HG02885 (cell line): Measurements from ENCODE around the gene TMTC1.
"Not testable (repeated sequence)": the region's sequence is repeated elsewhere in the genome, so short reads cannot be mapped to it uniquely, and the experiment has no call there.

Experiments used
- ATAC-seq: cut with Tn5 transposase; IDR thresholded peaks from one replicate; pipeline ENCODE4 v1.9.1; 2021; ENCODE audit warnings: mild to moderate bottlenecking; ENCODE audit not compliant: unreplicated experiment, poor library complexity

TMTC1 gene

DNA sequence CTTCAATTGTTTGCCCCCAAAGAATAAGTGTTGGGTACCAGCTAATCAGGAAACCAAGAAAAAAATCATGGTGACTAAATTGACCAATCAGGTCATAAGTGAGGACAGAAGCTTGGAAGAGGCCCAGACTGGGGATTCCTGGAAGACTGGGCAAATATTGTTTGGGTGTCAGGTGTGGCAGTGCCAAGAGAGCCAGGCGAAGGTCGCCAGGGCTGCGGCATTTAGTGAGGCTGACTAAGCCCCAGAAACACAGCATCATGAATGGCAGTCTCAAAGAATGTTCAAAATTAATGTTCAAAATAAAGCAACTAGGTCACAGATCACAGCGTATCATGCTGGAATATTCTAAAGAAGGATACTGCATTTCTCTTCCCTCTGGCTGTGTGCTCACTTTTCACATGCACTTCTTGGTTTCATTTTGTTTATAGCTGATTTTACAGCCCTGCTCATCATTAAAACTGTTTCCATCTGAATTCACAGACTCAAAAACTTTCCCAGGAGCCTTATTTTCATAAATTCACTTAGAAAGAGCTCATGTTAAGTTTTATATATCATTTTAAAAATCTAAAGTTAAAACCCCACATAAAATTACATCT lies 201.0 kb downstream of the TMTC1 start:
- no peak for ATAC-seq

DNA sequence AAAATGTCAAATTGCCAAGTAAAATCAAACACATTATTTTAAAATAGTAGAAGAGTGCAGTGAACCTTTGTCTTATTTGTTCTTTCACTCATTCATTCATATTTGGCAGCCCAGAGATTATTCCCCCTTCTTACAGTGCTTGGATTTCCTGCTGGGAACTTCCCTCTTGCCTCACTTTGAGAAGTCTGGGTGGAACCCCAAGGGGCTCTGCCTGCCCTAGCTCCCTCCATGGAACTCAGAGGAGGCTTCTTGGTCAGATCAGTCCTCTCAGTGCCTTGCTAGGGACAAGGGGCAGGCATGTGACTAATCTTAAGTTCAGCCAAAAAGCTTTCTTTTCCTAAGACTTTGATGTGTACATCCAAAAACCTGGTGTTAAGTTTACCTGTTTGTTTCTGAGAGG lies 201.6 kb downstream of the TMTC1 start:
- no peak for ATAC-seq

- ATAC-seq: no peak
Measured at GRCh38 chr12:29581631-29582030, 202.1 kb downstream of the TMTC1 start.

- no peak for ATAC-seq
Measured at GRCh38 chr12:29580971-29581370, 202.8 kb downstream of the TMTC1 start.

DNA sequence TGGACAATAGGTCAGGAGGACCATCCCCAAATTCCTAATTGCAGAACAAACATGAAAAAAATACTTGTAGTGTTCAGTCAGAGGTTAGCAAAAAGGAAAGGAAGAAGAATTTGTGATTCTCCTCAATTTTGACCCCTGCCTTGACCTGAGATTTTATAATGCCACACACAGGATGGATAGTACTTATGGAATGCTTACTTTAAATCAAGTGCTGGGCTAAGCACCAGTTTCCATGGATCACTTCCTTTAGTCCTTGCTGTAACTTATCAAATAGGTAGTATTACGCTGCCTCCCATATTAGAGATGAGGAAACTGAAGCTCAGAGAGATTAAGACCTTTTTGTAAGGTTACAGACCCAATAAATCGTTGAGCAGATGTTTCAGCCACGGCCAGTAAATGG lies 205.0 kb downstream of the TMTC1 start:
- ATAC-seq: no peak

GRCh38 chr12:29578070-29578469 lies 205.7 kb downstream of the TMTC1 start:
- no peak for ATAC-seq

DNA sequence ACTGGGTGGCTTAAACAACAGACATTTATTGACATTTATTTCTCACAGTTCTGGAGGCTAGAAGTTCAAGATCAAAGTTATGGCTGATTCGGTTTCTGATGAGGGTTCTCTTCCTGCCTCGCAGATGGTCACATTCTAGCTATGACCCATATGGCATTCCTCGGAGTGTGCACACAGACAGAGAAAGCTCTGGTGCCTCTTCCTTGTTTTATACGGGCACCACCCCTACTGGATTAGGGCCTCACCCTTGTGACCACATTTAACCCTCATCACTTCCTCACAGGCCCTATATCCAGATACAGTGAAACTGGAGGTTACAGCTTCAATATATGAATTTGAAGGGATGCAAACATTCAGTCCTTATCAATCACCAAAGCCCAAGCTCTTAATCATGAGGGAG lies 209.2 kb downstream of the TMTC1 start:
- ATAC-seq: no peak

- ATAC-seq: no peak
Measured at GRCh38 chr12:29572938-29573337, 210.8 kb downstream of the TMTC1 start.

DNA sequence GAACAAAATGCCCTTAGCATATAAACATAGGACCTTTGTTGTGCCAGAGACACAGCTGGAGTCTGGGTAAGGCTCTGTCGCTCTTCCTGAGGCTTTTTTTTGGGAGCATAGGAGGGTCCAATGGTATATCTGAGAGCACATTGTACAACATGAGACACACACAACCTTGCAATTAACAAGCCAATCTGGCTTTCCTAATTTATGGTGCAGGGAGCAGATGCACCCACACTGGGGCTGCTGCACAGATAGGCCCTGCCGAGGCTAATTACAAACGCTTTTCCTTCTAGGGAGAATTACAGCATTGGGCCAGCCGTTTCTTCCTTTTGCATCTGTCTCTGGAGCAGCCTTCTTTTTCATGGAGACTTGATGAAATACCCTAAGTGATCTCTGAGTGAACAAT lies 211.3 kb downstream of the TMTC1 start:
- no peak for ATAC-seq

DNA sequence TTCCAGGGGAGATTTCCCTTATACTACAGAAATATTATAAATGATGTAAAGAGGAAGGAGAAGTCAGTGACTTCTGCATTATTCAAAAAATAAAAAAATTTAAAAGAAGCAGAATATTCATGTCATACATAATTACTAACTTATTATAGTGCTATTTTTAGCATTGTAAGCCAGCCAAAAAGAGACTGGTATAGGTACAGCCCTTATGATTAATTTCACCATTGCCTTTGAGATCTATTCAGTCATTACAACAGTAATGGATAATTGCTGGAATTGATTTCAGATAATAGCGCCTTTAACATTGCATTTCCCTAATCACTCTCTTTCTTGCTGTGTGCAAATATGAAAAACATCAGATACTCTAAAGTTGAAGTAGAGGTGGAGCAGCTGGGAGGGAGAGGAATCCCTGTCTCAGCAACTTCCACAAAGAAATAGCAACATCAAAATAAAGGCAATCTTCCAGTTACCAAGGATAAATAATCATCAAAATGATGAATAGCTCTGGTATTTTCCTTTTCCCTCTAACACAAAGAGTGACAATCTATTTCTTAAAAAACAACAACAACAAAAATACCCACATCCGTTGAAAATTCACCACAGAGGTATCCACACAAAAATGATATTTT lies 214.5 kb downstream of the TMTC1 start:
- ATAC-seq: no peak

DNA sequence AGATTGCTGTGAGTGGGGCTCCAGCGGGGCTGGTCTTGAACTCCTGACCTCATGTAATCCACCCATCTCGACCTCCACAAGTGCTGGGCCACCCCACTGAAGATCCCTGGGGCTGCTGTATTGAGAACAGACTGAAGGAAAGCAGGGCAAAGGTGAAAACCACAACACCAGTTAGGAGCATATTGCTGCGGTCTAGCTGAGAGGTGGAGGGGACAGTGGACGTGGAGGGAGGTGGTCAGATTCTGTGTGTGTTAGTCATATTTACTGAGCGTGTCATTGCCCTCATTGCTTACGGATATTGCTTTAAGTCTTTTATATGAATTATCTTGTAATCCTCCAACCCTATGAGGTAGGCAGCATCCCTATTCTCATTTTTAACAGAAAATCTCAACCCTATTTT lies 217.3 kb downstream of the TMTC1 start:
- no peak for ATAC-seq

GRCh38 chr12:29565727-29566126 lies 218.0 kb downstream of the TMTC1 start:
- no peak for ATAC-seq

- no peak for ATAC-seq
Measured at GRCh38 chr12:29564925-29565324, 218.8 kb downstream of the TMTC1 start.

GRCh38 chr12:29563636-29564035 lies 220.1 kb downstream of the TMTC1 start:
- ATAC-seq: no peak

- no peak for ATAC-seq
Measured at GRCh38 chr12:29563071-29563470, 220.7 kb downstream of the TMTC1 start.

GRCh38 chr12:29562110-29562804 lies 221.5 kb downstream of the TMTC1 start:
- no peak for ATAC-seq

DNA sequence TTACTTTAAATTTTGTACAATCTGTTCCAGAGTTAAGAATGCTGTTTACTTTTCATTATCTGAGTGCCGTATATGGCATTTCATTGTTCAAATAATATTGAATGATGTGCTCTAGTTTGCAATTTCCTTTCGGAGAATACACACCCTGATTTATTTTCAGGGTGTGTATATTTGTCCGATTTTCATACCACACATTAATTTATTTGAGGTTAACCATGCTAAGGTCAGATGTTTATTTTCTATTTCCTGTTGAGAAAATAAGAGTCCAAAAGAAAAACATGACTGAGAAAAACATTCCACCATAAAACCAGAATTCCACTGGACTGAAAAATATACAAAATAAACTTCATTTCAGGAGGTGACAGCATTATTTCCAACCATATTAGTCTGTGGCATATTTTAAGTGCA lies 222.1 kb downstream of the TMTC1 start:
- no peak for ATAC-seq

DNA sequence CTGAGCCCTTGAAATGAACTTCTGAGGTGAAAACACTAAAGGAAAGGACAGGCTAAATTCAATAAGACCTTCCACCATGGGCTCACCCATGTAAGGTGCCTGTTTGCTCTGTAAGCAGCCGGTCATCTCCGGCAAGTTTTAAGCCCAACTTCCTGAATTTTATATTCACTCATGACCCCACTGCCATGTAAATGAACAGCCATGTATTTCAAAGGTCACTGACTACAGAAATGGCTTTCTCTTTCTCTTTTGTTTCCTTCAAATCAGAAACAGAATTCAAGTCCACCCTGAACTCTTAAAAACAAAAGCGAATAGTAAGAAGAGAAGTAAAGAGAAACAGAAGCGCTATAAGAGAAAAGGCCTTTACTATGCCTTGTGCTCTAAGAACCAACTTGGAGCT lies 224.5 kb downstream of the TMTC1 start:
- no peak for ATAC-seq

GRCh38 chr12:29556363-29556762 lies 227.4 kb downstream of the TMTC1 start:
- no peak for ATAC-seq

DNA sequence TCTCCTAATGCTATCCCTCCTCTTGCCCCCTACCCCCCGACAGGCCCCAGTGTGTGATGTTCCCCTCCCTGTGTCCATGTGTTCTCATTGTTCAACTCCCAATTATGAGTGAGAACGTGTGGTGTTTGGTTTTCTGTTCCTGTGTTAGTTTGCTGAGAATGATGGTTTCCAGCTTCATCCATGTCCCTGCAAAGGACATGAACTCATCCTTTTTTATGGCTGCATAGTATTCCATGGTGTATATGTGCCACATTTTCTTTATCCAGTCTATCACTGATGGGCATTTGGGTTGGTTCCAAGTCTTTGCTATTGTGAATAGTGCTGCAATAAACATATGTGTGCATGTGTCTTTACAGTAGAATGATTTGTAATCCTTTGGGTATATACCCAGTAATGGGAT lies 228.3 kb downstream of the TMTC1 start:
- not testable (repeated sequence) for ATAC-seq

DNA sequence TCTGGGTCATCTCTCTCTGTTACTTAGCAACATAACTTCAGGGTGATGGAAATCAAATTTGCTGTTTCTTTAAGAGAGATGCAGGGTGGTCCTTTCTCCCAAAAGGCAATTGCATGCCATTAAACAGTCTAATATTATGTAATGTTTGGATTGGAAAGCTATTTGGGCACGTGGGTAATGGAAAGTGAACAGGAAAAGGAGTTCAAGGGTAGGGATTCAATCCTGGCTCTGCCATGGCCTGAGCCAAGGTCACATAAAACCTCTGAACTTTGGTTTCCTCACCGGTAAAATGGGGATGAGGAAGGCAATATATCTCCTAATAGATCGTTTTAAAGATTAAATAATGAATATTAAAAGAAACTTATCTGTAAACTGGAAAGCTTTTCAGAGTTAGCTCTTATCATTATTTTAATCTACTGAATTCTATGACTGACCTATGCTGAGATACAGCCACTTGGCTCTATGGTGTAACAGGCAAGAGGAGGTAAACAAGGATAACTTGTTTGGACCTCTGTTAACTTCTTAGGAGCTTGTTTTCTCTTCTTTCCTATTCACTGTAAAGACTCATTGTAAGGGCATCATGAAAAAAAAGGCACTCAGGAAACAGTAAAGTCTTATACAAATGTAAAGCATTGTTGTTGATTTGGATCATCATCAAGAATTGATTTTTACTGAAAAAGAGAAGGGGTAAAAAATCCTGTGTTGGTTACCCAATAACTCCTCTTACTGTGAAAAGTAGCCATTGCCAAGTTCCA lies 230.6 kb downstream of the TMTC1 start:
- ATAC-seq: no peak
